NCI-H1694 treated with DMSO at 0.1 percent for 48 hours (cell line): Measurements from ENCODE around the gene ALG11.
A peak's percentile ranks its signal among the peaks of the same experiment; 100 is the strongest.
"Not testable (repeated sequence)": the region's sequence is repeated elsewhere in the genome, so short reads cannot be mapped to it uniquely, and the experiment has no call there.

Experiments
- DNase-seq: peaks from one replicate; lab custom pipeline; 2025; lab: John Stamatoyannopoulos, UW

The ALG11 gene, protein sequence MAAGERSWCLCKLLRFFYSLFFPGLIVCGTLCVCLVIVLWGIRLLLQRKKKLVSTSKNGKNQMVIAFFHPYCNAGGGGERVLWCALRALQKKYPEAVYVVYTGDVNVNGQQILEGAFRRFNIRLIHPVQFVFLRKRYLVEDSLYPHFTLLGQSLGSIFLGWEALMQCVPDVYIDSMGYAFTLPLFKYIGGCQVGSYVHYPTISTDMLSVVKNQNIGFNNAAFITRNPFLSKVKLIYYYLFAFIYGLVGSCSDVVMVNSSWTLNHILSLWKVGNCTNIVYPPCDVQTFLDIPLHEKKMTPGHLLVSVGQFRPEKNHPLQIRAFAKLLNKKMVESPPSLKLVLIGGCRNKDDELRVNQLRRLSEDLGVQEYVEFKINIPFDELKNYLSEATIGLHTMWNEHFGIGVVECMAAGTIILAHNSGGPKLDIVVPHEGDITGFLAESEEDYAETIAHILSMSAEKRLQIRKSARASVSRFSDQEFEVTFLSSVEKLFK

DNA sequence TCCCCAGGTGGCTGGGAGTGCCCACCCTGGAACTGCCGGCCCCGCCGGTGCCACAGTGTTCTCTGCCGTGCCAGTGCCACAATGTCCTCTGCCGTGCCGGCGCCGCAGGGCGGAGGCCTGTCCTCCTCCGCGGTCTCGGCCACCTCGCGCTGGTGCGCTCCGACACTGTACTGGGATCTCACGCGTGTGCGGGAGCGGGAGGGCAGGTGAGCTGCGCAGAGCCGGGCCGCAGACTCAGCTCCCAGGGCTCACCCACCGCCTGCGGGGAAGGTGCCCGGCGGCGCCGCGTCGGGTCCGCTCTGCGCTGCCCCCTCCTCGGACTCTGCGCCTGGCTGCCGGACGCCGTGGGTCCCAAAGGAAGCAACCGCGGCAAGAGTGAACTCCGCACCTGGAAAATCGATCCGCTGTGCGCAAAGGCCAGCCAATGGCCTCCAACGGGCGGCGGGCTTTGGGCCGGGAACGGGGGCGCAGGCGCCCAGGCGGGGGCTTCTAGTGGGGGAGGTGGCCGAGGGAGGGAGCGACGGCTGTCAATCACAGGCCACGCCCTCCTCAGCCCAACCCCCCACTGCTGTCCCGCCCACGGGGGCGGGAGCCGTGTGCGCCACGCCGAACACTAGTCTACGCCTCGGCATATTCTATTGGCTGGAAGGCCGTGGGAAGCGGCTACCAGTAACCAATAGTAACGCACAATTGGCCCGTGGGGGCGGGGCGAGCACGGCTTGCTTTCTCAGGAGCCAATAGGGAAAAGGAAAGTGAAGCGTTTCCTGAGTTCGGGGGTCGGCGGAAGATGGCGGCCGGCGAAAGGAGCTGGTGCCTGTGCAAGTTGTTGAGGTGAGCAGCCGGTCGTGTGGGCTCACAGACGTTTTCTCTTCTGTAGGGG is at the start of gene ALG11:
ALG11 (plus strand) TSS at position 767 of the 880 bp plus-strand sequence; CDS start at position 788, 21 bp downstream.
- DNase-seq = peak; percentile 96

DNA sequence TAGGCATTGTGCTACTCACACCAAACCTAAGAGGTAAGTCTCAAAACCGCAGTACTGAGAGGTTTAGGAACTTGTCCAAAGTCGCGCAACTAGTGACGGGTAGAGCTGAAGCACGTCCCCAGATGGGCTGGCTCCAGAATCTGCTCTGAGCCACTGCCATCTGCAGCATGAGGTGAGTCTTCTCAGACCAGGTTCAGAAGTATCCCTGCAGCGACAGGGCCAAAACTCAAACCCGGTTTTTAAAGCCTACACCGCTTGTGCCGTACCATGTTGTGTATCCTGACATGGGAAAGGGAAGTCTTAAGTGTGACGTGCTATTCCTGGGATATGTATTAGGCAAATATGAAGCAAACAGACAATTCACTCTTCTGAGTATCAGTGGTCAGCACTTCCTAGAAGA is 46.0 kb upstream of the ALG11 start:
- no peak for DNase-seq

DNA sequence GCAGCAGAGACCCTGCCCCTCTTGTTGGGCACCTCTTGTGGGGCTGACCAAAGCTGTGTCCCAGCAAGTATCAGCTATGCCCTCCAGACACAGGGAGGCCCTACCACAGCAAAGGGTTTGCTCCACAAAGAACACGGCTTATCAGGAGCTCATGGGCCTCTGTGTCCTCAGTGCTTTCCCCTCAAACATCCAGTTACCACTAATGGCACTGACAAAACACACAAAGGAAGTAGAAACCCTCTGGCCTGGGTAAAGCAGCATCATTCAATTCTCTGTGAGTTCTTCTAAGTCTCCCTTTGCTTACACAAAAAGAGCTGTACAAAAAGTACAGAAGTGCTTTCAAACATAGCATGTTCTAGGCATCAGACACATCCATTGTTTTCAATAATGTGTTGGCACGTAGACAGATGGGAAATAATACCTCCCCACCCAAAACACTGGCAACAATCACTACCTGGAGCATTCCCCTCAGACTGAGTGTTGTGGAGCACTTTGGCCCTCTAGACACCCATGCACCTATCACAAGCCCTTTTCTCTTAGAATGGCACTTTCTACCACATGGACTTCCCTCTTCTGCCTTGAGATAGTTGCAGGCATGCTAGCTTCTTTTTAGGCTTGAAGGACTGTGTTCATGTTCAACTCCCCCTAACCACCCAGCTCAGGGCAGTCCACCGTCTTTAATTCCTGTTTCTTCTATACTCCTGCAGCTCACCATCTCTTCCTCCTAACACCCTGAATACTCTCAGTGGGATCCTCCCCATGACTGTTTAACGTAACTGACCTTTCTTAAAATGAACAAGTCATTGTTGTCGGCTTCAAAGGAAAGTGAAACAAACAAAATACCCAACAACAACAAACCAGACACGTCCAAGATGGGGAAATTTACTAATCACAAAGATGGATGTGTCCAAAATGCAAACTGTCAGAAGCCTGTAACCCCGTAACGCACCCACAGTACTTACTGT is 44.4 kb upstream of the ALG11 start:
- DNase-seq = no peak

DNA sequence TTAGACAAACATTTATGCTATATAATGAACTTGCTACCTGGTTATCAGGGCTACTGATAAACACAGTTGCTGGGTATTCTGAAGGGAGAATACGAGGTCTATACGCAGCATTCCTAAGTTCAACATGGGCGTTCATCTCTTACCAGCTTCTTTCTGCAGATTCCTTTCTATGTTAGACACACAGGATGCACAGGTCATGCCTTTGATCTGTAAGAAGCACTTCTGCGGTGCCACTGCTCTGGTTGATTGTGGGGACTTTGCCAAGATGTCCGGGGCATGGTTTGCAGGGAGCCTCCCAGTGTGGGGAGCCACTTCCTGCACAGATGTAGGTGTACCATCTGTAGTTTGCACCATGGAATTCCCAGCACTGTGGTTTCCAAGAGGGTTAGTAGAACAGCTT is 41.8 kb upstream of the ALG11 start:
- no peak for DNase-seq

DNA sequence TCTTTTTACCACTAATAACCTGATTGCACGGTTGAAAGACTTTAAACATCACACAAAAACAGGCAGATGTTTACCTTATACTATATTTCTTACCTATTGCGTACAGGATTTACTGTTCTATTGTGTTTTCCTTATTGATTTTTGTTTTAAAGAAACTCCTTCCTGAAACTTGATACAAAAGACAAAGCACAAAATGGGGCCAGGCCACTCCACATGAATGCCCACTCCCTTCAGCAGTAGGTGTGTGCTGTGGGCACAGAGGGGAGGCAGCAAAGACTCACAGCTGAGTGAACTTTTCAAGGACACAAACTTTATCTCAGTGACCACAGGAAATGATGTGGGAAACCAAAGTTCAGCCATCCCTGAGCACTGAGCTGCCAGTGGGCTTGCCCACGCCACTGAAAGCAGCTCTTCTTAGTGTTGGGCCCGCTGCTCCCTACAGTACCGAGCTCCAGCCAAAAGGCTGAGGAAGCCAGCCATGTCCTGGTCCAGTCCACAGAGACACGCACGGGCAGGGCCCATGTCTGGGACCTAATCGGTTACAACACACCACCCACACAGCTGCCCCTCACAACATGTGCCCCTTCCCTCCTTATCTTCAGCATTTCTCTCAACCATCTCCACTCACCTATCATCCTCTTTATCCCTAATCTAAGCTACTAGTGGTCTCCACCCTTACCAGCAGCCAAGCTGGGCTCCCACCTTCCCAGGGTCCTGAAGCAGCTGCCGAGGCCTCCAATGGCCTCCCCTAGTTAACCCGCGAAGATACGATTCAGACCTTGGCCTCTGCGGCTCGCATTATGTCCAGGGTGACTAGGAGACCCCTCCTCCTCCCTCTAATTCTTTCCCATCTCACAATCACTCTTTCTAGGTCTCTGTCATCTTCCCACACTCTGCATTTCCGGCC is 40.4 kb upstream of the ALG11 start:
- no peak for DNase-seq

DNA sequence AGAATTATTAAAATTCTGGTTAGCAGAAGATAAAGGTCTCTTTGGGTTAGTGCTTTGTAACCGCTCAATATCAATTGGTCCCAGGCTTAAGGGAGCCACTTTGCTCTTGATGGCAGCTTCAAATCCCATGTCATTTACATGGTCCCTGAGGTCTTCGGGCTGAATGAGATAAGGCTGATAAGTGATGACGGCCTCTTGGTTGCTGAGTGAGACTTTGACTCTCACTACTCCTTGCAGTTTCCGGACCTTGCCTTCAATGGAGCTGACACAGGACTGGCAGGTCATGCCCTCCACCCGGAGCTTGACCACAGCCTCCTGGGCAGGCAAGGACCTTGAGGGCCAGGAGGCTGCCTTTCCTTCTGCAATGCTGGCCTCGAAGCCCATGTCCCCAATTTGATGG is 37.7 kb upstream of the ALG11 start:
- no peak for DNase-seq

DNA sequence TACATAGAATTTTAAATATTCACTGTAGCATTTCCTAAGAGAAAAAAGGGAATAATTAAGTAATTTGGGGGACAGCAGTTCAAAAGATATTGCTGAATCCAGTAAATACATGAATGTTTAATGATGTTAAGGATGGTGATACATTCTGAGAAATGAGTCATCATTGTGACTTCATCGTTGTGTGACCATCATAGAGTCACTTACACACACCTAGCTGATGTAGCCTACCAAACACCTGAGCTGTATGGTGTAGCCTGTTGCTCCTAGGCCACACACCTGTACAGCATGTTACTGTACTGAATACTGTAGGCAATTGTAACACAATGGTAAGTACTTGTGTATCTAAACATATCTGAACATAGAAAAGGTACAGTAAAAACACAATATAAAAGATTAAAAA is 35.8 kb upstream of the ALG11 start:
- no peak for DNase-seq

DNA sequence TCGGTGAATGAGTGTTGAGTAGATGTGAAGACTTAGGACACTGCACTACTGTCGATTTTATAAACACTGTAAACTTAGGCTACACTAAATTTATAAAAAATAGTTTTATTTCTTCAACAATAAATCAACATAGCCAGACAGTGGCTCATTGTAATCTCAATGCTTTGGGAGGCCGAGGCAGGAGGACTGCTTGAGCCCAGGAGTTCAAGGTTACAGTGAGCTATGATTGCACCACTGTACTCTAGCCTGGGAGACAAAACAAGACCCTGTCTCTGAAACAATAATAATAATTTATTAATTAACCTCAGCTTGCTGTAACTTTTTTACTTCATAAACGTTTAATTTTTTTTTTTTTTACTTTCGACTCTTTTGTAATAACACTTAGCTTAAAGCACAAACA is 35.3 kb upstream of the ALG11 start:
- DNase-seq = no peak

DNA sequence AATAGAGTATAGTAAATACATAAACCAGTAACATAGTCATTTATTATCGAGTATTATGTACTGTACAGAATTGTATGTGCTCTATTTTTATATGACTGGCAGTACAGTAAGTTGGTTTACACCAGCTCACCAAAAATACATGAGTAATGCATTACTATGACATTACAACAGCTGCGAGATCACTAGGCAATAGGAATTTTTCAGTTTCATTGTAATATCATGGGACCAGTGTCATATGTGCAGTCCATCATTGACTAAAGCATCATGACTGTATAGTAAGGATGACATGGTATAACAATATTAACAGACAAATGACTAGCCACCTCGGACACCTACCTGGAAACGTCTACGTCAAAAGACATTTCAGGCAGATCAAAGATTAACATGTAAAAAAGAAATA is 34.6 kb upstream of the ALG11 start:
- no peak for DNase-seq

DNA sequence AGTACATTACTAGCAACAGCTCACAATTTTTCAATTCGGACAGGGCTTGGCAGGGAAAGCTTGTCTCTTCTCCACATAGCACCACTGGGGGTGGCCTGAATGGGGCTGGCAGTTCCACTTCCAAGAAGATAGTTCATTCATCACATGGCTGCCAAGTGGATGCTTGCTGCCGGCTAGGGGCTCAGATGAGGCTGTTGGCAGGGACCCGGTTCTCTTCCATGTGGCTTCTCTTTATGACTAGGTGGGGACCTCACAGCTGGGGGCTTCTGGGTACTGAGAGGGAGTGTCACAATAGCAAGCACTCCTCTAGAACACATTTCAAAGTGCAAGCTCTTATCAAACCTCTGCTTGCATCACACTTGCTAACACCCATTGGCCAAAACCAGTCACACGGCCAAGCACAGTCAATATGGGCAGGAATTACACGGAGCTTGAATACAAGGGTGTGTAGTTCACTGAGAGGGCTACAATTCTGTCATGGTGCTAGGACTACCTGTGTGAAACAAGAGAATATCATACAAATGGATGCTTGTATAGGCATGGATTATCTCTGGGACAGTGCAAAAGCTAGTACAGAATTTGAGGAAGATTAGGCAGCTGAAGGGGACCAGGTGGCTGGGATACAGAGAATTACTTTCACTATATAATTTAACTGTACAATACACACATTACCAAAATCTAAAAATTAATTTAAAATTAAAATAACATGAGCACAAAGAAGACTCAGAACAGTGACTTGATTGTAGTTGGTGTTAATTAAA is 33.2 kb upstream of the ALG11 start:
- no peak for DNase-seq

DNA sequence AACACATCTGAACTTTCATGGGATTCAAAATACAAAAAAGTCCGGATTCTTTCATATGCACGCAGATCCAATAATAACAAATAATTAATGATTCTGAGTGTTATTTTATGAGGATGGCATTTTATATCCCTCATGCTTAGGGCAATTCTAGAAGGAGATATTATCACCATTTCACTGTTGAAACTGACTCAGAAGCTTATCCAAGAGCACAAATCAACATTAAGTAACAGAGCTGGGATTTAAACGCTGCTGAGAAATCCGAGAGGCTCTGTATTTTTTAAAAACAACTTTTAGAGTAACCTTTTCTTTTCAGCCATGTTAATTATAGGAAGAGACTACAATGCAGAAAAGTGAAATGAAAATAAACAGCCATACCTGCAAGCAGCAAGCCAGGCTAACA is 31.3 kb upstream of the ALG11 start:
- no peak for DNase-seq

DNA sequence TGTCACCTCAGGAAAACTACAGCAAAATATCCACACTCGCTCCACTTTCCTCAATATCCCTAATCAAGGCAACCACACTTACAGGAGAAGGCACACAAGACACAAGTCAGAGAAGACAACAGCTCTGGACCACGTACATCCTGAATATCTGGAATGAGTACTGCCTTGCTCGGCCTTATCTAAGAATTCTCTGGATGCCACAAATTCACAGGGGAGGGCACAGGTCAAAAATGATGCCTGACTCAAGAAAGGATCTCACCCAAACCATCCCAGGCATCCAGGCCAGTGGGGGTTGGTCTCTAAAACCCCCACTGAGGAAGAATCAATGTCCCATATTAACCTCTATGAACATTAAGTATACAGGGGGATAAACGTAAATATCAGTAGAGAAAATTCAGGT is 30.8 kb upstream of the ALG11 start:
- no peak for DNase-seq

DNA sequence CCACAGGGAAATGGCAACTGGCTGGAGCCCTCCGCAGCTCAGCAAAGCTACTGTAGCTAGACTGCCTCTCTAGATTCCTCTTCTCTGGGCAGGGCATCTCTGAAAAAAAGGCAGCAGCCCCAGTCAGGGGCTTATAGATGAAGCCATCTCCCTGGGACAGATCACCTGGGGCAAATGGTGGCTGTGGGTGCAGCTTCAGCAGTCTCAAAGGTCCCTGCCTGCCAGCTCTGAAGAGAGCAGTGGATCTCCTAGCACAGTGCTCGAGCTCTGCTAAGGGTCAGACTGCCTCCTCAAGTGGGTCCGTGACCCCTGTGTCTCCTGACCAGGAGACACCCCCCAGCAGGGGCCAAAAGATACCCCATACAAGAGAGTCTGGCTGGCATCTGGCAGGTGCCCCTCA is 28.9 kb upstream of the ALG11 start:
- DNase-seq = not testable (repeated sequence)

DNA sequence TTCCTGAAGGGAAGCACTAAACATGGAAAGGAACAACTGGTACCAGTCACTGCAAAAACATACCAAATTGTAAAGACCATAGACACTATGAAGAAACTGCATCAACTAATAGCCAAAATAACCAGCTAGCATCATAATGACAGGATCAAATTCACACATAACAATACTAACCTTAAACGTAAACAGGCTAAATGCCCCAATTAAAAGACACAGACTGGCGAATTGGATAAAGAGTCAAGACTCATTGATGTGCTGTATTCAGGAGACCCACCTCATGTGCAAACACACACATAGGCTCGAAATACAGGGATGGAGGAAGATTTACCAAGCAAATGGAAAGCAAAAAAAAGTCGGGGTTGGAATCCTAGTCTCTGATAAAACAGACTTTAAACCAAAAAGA is 27.3 kb upstream of the ALG11 start:
- DNase-seq = not testable (repeated sequence)

DNA sequence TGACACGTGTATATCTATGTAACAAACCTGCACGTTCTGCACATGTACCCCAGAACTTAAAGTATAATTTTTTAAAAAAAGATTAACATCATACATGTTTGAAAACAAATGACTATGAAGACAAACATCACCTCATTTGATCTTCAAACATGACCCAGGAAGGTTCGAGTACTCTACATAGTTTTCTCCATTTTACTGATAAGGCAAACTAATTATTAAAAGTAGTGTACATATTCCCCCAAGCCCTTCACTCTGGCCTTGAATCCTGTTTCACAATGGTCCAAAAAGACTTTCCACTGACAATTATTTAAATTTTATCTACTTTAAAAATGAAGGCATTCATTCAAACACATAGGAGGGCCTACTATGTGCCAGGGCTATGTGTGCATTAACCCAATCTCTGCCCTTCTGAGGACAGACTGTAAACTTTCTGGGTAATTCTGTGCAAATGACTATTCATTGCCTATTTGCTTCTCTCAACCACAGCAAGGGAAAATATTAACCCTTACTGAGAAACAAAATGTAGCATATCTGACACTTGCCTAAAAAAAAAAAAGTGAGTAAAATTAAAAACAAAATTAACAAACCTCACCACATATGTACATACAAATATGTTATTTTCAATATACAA is 23.1 kb upstream of the ALG11 start:
- no peak for DNase-seq

DNA sequence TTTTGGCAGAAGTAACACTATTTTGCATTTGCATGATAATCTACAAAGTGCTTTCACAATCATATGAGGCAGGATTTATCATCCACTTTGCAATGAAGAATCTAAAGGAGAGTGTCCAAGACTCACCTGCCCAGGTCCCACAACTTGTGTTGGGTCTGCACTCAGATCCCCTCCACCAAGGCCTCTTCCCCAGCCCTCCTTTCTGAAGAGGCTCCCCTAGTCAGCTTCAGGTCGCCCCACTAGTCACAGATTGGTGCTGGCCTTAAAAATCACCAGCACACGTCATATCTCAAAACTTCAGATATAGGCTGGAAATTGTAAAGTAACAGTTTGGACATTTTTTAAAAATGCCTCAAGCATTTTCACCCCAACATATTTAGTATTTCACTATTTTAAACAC is 18.5 kb upstream of the ALG11 start:
- DNase-seq = no peak

DNA sequence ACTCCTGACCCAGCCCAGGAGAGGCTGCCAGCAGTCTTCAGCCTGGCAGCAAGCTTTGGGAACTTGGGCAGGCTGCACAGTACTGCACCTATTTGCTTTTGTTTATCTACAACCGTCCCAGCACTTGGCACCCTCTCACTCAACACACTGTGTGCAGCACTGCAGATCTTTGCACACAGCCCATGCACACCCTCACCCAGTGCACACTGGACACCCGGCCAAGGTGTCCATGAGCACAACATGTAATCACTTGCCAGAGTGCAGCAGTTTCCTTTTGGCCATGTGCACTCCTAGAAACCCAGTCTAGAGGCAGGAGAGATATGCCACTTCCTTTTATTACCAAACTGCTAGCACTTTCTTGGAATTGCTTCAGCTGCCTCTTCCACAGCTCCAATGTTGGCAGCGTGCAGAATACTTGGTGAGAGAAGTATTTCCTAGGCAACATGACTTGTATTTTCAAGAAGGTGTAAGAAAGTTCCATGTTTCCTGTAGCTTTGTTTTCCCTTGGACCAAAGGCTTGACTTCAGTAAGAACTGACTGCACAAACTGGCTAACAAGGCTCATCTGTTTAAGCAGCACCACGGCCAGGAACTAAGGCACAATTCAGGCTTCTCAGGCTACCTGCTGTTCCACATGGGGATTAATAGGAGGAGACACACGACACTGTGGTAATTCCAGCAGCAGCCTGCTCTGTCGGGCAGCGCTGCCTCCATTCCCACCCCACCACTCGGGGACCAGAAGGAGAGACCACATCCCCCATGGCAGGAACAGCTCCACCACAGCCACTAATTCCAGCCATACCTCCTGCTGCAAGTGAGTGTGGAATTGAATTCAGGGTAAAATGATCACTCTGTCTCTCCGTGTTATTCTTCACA is 16.3 kb upstream of the ALG11 start:
- DNase-seq = no peak

DNA sequence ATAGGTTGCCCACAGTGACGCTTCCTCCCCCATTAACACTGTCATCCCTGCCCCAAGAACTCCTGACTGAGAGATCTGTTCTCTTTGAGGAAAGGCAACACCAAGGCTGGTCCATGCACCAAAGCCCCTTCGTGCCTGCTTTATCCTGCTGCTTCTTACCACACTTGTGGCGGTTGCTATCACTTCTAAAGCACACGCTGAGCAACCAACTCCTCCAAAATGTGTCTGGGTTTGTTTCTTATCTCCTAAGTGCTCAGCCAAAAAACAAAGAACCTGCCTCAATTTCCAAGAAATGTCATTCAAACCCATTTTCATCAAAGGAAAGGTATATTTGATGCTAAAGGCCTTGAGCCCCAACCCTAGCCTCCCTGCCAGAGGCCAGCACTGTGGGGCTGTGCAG is 15.6 kb upstream of the ALG11 start:
- DNase-seq = no peak

DNA sequence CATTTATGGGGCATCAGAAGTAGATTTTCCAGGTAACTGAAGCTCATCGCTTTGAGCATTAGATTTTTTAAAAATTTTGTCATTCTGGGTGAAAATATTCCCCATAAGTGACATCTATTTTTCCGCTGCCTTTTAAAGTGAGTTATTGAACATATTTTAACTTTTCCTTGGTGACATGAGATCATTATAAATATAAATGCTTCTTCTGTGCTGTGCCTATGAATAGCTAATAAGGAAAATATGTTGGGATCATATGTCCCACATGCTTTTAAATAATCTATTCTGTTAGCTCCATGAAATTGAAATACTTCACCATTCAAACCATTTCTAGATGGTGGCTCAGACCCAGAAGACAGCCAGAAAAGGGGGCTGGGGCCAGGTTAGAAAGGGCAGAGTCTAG is 15.0 kb upstream of the ALG11 start:
- DNase-seq = no peak
